HG03457 (cell line): Measurements from ENCODE around the gene MAN1C1.
"Not testable (repeated sequence)": the region's sequence is repeated elsewhere in the genome, so short reads cannot be mapped to it uniquely, and the experiment has no call there.

Source experiments
- ATAC-seq: cut with Tn5 transposase; IDR thresholded peaks from one replicate; pipeline ENCODE4 v1.9.1; 2021; ENCODE audit warnings: moderate number of reproducible peaks; ENCODE audit not compliant: unreplicated experiment

Gene MAN1C1

DNA sequence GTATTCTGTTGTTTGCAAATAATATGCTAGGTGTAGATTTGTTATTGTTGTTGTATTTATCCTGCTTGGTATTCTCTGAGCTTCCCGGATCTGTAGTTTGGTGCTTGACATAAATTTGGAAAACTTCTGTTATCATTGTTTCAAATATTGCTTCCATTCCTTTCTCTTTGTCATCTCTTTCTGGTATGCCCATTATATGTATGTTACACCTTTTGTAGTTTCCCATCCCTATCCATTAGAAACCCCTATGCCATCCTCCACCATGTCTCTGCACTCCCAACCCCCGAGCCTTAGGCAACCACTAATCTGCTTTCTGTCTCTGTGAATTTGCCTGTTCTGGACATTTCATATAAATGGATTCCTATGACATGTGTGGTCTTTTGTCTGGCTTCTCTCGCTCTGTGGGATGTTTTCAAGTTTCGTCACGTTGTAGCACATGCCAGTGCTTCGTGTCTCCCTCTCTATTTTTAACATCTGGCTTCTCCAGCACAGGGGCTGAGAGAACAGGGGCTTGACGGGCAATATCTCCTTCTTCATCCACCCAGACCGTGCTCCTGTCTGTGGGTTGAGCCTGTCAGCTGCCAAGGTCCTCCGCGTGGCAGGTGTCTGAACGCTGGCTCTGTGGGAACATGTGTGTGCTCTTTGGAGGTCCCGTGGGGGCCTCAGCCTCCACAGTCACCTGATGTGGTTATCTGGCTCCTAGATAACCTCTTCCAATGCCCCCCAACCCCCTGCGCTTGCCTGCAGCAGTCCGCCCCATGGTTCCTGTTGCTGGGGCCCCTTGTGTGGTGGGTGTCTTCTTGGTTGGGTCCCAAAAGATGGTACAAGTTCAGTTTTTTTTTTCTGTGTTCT lies 32.8 kb upstream of the MAN1C1 start:
- ATAC-seq = no peak

DNA sequence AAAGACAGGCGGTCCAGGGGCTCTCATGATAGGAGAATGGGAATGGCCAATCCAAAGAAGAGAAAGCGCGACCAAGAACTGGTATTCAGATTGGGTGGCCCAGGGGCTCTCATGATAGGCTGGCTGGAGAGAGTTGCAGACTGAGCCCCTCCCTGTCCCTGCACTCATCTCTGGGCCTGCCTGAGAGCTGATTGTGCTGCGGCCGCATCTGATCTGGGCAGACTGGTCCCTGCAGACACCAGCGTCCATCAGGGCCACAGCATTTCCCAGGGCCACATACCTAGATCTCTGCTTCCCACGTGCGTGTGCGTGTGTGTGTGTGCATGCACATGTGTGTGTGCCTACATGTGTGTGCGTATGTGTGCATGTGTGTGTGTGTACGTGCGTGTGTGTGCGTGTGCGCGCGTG lies 30.4 kb upstream of the MAN1C1 start:
- ATAC-seq = no peak

DNA sequence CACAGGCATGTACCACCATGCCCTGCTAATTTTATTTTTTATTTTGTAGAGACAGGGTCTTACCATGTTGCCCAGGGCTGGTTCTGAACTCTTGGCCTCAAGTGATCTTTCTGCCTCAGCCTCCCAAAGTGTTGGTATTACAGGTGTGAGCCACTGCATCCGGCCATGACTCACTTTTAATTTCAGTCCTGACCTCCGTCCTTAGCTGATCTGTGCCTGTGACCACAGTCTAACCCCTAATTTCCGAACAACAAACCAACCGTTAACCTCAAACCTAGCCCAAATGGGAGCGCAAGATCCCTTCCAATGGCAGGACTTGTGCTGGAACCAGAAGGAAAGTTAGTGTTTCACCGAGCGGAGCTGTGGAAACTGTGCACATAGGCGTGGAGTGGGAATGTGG lies 29.3 kb upstream of the MAN1C1 start:
- ATAC-seq = no peak

DNA sequence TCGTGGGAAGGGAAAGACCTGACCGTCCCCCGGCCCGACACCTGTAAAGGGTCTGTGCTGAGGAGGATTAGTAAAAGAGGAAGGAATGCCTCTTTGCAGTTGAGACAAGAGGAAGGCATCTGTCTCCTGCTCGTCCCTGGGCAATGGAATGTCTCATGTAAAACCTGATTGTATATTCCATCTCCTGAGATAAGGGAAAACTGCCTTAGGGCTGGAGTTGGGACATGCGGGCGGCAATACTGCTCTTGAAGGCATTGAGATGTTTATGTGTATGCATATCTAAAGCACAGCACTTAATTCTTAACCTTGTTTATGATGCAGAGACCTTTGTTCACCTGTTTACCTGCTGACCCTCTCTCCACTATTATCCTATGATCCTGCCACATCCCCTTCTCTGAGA lies 28.4 kb upstream of the MAN1C1 start:
- not testable (repeated sequence) for ATAC-seq

DNA sequence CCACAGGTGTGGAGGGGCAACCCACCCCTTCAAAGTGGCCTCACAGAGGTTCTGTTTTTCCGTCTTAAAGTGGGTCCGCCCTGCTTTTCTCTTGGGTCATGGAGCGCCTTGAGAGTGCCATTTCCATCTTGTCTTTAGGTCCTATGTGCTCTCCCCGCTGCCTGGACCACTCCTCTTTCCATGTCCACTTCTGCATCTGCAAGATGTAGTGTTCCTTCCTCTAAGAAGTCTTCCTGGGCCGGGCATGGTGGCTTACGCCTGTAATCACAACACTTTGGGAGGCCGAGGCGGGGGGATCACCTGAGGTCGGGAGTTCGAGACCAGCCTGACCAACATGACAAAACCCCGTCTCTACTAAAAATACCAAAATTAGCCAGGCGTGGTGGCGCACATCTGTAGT lies 27.8 kb upstream of the MAN1C1 start:
- ATAC-seq = not testable (repeated sequence)

DNA sequence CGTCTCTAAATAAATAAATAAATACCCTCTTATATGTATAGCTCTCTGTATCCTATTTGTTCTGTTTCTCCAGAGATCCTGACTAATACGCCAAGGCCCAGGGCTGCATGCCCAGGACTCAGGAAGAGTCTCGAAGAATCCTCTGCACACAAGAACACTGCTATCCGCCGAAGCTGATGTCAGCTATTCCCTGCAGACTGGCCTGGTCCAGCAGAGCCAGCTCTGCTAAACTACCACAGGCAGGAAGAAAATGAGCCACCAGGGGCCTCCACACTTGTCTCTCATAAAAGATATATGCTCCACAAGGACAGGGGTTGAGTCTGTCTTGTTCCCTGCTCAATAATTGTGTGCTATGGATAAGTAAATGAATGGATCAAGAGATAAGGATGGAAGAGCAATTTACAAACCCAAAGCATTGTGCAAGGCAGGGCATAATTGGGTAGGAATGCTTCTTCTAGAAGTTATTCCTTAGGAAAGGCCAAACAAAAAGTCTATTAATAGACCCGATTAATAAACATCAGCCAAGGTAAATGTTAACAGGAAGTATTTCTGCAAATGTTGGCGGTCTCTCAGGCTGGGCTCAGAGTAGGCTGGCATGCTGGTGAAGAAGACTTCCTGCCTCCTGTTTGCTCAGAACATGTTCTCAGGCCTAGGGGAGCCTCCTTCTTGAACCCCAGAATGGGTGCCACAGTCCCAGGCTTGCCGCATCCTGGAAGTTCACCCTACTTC lies 26.3 kb upstream of the MAN1C1 start:
- ATAC-seq = no peak

DNA sequence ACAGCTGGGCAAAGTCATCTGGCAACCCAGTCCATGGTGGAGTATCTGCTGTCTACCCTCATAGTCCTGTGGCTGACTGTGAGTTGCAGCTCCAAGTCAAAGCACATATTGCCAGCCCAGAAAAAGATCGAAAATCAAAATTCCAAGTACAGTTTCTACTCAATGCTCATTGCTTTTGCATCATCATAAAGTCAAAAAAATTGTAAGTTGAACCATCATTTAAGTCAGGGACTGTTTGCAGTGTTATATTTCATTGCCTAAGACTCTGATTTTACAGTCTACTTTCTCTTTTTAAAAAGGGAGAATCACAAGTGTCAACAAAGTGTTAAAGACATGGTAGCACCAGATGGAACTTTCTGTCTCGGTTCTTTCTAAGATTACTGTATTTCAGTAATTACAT lies 22.7 kb upstream of the MAN1C1 start:
- ATAC-seq = no peak

DNA sequence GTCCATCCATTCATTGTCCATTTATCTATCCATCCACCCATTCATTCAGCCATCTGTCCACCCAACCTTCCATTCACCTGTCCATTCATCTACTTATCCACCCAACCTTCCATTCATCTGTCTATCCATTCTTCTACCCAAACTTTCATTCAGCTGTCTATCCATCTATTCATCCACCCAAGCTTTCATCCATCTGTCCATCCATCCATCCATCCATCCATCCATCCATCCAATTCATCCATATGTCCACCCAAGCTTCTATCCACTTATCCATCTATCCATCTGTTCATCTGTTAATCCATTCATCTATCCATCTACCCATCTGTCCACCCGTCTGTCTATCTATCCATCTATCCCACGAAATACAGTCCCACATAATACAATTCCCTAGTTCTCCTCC lies 21.6 kb upstream of the MAN1C1 start:
- ATAC-seq = no peak

DNA sequence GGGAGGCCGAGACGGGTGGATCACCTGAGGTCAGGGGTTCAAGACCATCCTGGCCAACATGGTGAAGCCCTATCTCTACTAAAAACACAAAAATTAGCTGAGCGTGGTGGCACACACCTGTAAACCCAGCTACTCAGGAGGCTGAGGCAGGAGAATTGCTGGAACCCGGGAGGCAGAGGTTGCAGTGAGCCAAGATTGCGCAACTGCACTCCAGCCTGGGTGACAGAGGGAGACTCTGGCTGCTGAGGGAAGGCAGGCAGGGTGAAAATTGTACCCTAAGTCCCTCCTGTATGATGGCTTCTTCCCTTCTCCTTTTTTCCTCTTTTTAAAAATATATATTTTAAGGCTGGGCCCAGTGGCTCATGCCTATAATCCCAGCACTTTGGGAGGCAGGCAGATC lies 19.9 kb upstream of the MAN1C1 start:
- ATAC-seq = not testable (repeated sequence)

DNA sequence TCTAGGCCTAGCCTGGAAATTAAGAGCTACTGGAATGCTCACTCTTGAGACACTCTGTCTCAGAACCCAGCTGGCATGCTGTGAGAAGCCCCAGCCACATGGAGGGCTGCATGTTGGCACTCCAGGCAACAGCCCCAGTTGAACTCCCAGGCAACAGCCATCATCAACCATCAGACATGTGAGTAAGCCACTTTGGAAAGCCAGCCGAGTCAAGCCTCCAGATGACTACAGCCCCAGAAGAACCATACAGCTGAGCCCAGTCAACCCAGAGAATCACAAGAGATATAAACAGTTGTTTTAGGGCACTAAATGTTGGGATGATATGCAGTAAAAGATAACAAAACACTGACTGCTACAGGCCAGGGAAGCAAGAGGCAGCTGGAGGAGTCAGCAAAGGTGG lies 17.7 kb upstream of the MAN1C1 start:
- ATAC-seq = no peak

DNA sequence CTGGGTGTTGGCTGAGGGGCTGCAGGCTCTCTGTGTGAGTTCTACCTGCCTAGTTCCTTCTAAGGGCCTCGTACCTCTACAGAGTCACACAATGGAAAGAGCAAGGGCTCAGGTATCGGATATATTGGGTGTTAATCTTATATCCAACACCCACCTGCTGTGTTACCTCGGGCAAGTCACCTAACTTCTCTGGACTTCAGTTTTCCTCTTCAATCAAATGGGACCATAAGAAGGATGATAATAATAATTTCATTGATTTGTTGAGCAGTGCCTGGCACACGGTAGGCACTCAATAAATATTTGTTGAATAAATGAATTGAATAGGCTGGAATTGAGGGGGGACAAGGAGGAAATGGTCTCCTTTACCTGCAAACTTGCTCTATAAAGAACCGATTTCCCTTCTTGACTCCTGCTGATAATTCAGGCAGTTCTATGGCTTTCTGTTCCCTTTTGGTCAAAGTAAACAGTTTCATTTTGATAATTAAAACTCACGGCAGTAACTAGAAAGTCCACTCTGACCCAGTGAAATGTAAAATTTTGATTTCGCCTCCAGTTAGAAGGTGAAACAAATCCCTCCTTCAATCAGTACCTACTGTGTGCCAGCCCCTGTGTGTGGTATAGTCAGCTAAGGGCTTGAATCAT lies 16.5 kb upstream of the MAN1C1 start:
- ATAC-seq = no peak

DNA sequence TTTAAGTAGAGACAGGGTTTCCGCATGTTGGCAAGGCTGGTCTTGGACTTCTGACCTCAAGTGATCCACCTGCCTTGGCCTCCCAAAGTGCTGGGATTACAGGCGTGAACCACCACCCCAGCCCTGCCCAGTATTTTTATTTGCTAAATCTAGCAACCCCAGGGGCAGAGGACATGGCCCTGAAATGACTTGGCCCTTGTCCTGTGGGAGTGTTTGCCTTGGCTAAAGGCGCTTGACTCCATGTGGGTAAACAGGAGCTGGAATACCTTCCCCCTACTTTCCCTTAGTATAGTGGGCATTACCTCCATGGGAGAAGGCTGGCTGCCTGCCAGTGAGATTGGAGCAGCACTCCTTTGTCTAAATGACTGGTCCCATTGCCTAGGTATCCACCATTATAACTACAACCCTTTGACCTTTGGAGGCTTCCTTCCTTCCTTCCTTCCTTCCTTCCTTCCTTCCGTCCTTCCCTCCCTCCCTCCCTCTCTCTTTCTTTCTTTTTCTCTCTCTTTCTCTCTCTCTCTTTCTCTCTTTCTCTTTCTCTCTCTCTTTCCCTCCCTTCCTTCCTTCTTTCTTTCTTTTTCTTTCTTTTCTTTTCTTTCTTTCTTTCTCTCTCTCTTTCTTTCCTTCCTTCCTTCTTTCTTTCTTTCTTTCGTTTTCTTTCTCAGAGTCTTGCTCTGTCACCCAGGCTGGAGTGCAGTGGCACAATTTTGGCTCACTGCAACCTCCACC lies 15.5 kb upstream of the MAN1C1 start:
- ATAC-seq = not testable (repeated sequence)

DNA sequence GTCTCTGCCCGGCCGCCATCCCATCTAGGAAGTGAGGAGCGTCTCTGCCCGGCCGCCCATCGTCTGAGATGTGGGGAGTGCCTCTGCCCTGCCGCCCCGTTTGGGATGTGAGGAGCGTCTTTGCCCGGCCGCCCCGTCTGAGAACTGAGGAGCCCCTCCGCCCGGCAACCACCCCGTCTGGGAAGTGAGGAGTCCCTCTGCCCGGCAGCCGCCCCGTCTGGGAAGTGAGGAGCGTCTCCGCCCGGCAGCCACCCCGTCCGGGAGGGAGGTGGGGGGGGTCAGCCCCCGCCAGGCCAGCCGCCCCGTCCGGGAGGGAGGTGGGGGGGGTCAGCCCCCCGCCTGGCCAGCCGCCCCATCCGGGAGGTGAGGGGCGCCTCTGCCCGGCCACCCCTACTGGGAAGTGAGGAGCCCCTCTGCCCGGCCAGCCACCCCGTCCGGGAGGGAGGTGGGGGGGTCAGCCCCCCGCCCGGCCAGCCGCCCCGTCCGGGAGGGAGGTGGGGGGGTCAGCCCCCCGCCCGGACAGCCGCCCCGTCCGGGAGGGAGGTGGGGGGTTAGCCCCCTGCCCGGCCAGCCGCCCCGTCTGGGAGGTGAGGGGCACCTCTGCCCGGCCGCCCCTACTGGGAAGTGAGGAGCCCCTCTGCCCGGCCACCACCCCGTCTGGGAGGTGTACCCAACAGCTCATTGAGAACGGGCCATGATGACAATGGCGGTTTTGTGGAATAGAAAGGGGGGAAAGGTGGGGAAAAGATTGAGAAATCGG lies 12.6 kb upstream of the MAN1C1 start:
- not testable (repeated sequence) for ATAC-seq

DNA sequence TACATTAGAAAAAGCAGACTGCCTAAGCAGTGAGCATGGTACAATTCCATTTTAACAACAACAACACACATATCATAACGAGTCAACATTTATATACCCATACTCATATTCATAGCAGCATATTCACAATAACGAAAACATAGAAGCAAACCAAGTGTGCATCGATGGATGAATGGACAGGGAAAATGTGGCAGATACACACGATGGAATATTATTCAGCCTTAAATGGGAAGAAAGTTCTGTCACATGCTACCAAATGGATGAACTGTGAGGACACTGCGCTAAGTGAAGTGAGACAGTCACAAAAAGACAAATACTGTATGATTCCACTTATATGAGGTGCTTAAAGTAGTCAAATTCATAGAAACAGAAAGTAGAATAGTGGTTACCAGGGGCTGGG lies 9.5 kb upstream of the MAN1C1 start:
- ATAC-seq = no peak

DNA sequence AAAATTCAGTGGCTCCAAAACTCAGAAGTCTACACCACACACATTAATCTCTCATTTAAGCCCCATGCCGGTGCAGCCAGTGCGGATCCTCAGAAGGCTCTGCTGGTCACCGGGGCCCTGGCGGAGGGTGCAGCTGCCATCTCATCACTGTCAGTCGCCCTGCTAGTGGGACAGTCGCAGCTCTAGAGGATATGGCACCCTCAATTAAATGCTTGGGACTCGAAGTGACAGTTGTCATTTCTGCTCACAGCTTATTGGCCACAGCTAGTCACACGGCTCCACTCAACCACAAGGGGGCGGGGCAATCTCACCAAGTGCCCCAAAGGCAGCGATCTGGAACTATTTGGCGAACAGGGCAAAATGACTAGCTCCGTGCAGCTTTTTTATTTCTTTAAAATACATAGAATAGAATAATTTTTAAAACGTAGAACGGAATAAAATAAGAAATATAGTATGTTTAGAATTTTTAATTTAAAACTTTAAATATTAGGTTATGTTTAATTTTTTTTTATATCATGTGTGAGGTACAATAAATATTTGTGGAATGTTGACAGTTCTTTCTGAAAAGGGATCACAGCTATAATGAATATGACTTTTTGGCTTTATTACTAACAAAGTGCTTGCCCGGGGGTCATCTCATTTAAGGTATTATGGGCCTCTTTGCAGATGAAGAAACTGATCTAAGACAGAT lies 8.0 kb upstream of the MAN1C1 start:
- ATAC-seq = no peak

DNA sequence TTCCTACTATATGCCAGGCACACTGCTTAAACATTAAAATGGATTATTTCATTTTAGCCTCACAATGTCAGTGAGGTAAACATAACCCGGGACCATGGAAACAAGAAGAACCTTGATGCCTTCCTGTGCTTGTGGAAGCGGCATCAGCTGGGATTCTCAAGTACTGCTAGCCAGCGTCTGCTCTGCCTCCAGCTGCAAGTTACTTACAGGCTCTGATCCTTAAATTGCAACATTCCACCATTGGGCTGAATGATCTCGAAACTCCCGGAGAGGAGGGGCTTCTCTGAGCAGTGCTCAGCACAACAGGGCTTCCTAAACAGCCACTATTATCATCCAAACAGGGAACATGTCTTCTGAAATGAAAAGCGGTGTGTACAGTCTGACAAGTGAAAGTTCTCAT lies 6.7 kb upstream of the MAN1C1 start:
- no peak for ATAC-seq

DNA sequence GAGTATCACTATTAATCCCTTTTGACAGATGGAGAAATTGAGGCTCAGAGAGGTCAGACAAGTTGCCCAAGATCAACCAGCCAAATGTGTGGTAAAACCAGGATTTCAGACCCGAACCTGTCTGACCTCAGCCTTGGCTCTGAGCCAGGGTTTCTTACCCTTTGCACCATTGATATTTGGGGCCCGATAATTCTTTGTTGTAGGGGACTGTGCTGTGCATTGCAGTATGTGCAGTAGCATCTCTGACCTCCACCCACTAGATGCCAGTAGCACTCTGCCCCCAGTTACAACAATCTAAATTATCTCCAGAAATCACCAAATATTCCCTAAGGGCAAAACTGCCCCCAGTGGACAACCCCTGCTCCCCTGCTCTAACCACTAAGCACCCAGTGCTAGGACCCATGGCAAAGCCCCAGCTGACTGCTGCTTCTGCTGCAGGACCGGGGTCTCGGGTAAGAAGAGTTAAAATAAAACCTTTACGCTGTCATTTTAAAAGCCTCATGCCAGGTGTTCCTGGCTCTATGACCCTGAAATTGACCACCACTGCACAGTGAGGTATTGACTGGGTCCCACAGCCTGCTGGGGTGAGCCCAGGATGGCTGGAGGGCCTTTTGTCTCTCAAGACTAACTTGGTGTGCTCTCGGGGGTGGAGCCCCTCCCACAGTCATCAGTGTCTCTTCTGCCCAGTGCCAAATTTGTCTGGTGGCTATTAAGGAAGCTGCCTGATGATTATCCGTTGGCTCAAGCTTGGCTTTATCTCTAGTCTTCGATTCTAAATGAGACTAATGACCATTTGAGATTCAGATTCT lies 5.6 kb upstream of the MAN1C1 start:
- ATAC-seq = no peak

DNA sequence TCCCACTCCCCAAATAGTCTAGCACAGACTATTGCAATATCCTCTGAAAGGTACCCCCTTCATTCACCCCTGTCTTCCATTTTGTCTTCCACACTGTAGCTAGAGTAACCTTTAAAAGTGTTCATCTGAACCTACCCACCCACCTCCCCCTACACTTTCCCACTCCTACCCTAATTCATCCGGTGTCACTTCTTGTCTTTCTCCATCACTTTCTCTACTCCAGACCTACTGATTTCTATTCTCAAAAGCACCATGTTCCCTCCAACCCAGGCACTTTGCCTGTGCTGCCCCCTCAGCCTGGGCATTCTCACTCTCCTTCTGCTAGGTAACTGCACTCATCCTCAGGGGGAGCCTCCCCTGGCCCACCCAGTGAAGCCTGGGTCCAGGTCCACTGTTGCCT lies 4.7 kb upstream of the MAN1C1 start:
- no peak for ATAC-seq

DNA sequence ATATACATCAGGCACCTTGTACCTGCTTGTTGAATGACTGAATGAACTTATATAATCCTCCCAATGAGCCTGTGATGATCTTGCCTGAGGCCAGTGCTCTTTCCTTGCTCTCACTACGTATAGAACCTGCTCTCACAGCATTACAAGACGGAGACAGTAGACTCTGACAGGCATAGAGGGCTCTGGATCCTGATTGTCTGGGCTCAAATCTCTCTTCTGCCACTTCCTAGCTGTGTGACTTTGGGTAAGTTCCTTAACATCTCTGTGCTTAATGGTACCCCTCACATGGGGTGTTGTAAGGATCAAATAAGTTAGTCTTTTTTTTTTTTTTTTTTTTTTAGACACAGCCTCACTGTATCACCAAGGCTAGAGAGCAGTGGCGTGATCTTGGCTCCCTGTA lies 4.2 kb upstream of the MAN1C1 start:
- no peak for ATAC-seq
